CD14-positive monocyte (primary cell): ENCODE measurements around the gene TRAPPC14. TPM values are rescaled to one million over a fixed set of nuclear protein-coding genes. Genes with fewer than 3 reads are reported as not detected.
A peak's percentile ranks its signal among the peaks of the same experiment; 100 is the strongest.

Experiments
- DNase-seq, 3 donors: peaks; one replicate each; pipeline ENCODE4 v3.0.0-alpha.2; 2011 to 2022
- H2AFZ ChIP-seq: 2 replicates; pipeline ENCODE4 v1.6.0; 2012; ENCODE audit warnings: mild to moderate bottlenecking, low read depth, low read length, inconsistent platforms; ENCODE audit not compliant: insufficient read depth, poor library complexity, severe bottlenecking
- H3K27ac ChIP-seq, 2 donors: 1 replicate in 1 of 2; 2 replicates in 1 of 2; pipeline ENCODE4 v1.5.1; 2012 to 2013; ENCODE audit warnings: low read length in 2 of 2, control low read depth in 1 of 2, inconsistent platforms in 1 of 2, low read depth in 1 of 2, mild to moderate bottlenecking in 1 of 2
- H3K27me3 ChIP-seq, 2 donors: one replicate each; pipeline versions ENCODE4 v1.6.0 to v1.6.1; 2011 to 2013; ENCODE audit warnings: low read length in 2 of 2; ENCODE audit not compliant: control insufficient read depth in 2 of 2, insufficient read depth in 2 of 2
- H3K36me3 ChIP-seq, 2 donors: replicated peaks in 1 of 2; 1 replicate in 1 of 2; 2 replicates in 1 of 2; pipeline versions ENCODE4 v1.5.1 to v1.6.1; 2012 to 2013; ENCODE audit warnings: low read length in 2 of 2, control low read depth in 1 of 2, inconsistent platforms in 1 of 2, mild to moderate bottlenecking in 1 of 2; ENCODE audit not compliant: insufficient read depth in 2 of 2, control insufficient read depth in 1 of 2
- H3K4me1 ChIP-seq, 2 donors: 1 replicate in 1 of 2; 2 replicates in 1 of 2; pipeline versions ENCODE4 v1.5.1 to v1.6.1; 2012 to 2013; ENCODE audit warnings: low read length in 2 of 2, control low read depth in 1 of 2, inconsistent platforms in 1 of 2, mild to moderate bottlenecking in 1 of 2, moderate library complexity in 1 of 2; ENCODE audit not compliant: insufficient read depth in 2 of 2, control insufficient read depth in 1 of 2
- H3K4me2 ChIP-seq: replicated peaks from 2 replicates; pipeline ENCODE3; 2012; ENCODE audit warnings: low read length, moderate library complexity, mild to moderate bottlenecking; ENCODE audit not compliant: poor library complexity, severe bottlenecking; ENCODE audit errors: extremely low read depth
- H3K4me3 ChIP-seq, 3 experiments: fragments of 200-600 bp in 1 of 3; sonication (generic) in 1 of 3; replicated peaks in 1 of 3; 1 replicate in 2 of 3; 2 replicates in 1 of 3; pipeline ENCODE4 v1.5.1; 2011 to 2013; ENCODE audit warnings: low read length in 3 of 3, mild to moderate bottlenecking in 3 of 3, control low read depth in 2 of 3, low read depth in 2 of 3, inconsistent platforms in 1 of 3, moderate library complexity in 1 of 3
- H3K79me2 ChIP-seq: 2 replicates; pipeline ENCODE4 v1.6.0; 2012; ENCODE audit warnings: mild to moderate bottlenecking, control low read depth, inconsistent platforms, low read length, moderate library complexity; ENCODE audit not compliant: insufficient read depth
- H3K9ac ChIP-seq: 2 replicates; pipeline ENCODE4 v1.6.0; 2017; ENCODE audit warnings: low read length, mild to moderate bottlenecking; ENCODE audit not compliant: insufficient read depth, poor library complexity, severe bottlenecking
- H3K9me3 ChIP-seq, 2 donors: replicated peaks in 1 of 2; 1 replicate in 1 of 2; 2 replicates in 1 of 2; pipeline versions ENCODE4 v1.5.1 to v1.6.1; 2012 to 2013; ENCODE audit warnings: low read length in 2 of 2, control low read depth in 1 of 2; ENCODE audit not compliant: control insufficient read depth in 1 of 2, insufficient read depth in 1 of 2
- H4K20me1 ChIP-seq: 2 replicates; pipeline ENCODE4 v1.6.0; 2012; ENCODE audit warnings: mild to moderate bottlenecking, low read length, control low read depth, moderate library complexity; ENCODE audit not compliant: insufficient read depth
- H3K27ac Mint-ChIP-seq, 7 donors: one replicate each; pipeline ENCODE4 v1.8.0; 2020; ENCODE audit warnings: mild to moderate bottlenecking in 7 of 7, mixed read lengths in 7 of 7, moderate library complexity in 6 of 7, inconsistent platforms in 2 of 7
- H3K27me3 Mint-ChIP-seq, 3 donors: one replicate each; pipeline ENCODE4 v1.8.0; 2021 to 2022; ENCODE audit warnings: low read depth in 3 of 3, mild to moderate bottlenecking in 3 of 3, mixed read lengths in 3 of 3, moderate library complexity in 3 of 3, inconsistent platforms in 1 of 3
- H3K36me3 Mint-ChIP-seq, 2 donors: one replicate each; pipeline ENCODE4 v1.8.0; 2020; ENCODE audit warnings: mixed read lengths in 2 of 2, inconsistent platforms in 1 of 2, mild to moderate bottlenecking in 1 of 2
- H3K4me1 Mint-ChIP-seq: one replicate; pipeline ENCODE4 v1.8.0; 2020; ENCODE audit warnings: mild to moderate bottlenecking, mixed read lengths
- H3K4me3 Mint-ChIP-seq, 2 donors: one replicate each; pipeline ENCODE4 v1.8.0; 2020; ENCODE audit warnings: mild to moderate bottlenecking in 2 of 2, mixed read lengths in 2 of 2, moderate library complexity in 1 of 2
- H3K9me3 Mint-ChIP-seq, 7 donors: one replicate each; pipeline ENCODE4 v1.8.0; 2020 to 2022; ENCODE audit warnings: mixed read lengths in 7 of 7, mild to moderate bottlenecking in 6 of 7, moderate library complexity in 6 of 7, inconsistent platforms in 2 of 7
- WGBS: methylation state at CpG from one replicate; pipeline ENCODE4 v1.1.5; 2013; ENCODE audit warnings: missing lambda C conversion rate; ENCODE audit not compliant: insufficient coverage; 5-methylcytosine and 5-hydroxymethylcytosine counted together
- intact Hi-C, 2 donors: fragments of 100-400 bp; cut with micrococcal nuclease; formaldehyde crosslinking; loops; one replicate each; pipeline versions ENCODE4 v1.15.0 to v1.15.1; 2023
- polyA plus RNA-seq, 3 donors: library from polyadenylated mRNA; depleted of rRNA in 1 of 3; unstranded in 2 of 3; stranded (reverse) in 1 of 3; fragments of 300-500 nt in 2 of 3; fragments of >200 nt in 1 of 3; fragmentation: Illumina TruSeq in 2 of 3; gene quantifications; 1 replicate in 2 of 3; 2 replicates in 1 of 3; pipeline ENCODE4 v1.2.3, GENCODE V29; 2012 to 2021
- TF ChIP-seq, protein P1 (sequence below): fragments of 200-600 bp; IDR thresholded peaks from one replicate; pipeline ENCODE4 v1.8.0; 2022; ENCODE audit warnings: antibody characterized with exemption, mild to moderate bottlenecking

TRAPPC14 gene
- polyA plus RNA-seq, 3 donors: 1.0 to 38.4 (median 1.6) TPM

- Mint-ChIP-seq H3K27ac (peak overlapping the region in 2 of 7 donors; percentile 35 to 90), H3K27me3 (peaks cover 0 to 4% (median 1%) of the 10 kb centered on the region in 3 donors), H3K4me3 (no peak overlapping the region), H3K36me3 (peaks cover 41 to 62% of the 10 kb centered on the region in 2 donors), H3K9me3 (no peaks in the 10 kb centered on the region), H3K4me1 (peaks cover 65% of the 10 kb centered on the region)
- Histone ChIP-seq H3K9ac (no peak overlapping the region), H3K9me3 (no peaks in the 10 kb centered on the region), H3K27me3 (no peaks in the 10 kb centered on the region), H3K4me2 (peak overlapping the region; percentile 94), H3K4me1 (peaks cover 71 to 82% of the 10 kb centered on the region in 2 donors), H3K27ac (peak overlapping the region in 1 of 2 donors; percentile 22), H4K20me1 (peaks cover 55% of the 10 kb centered on the region), H2AFZ (no peak overlapping the region), H3K36me3 (peaks cover 36 to 38% of the 10 kb centered on the region in 2 donors), H3K79me2 (peaks cover 73% of the 10 kb centered on the region), H3K4me3 (peak overlapping the region in 1 of 3 experiments; percentile 95)
- intact Hi-C loops: no loop called here
- no peak for DNase-seq
- WGBS: 98% methylated on average over 19 of the region's 20 CpGs
- TF ChIP-seq, protein P1, sequence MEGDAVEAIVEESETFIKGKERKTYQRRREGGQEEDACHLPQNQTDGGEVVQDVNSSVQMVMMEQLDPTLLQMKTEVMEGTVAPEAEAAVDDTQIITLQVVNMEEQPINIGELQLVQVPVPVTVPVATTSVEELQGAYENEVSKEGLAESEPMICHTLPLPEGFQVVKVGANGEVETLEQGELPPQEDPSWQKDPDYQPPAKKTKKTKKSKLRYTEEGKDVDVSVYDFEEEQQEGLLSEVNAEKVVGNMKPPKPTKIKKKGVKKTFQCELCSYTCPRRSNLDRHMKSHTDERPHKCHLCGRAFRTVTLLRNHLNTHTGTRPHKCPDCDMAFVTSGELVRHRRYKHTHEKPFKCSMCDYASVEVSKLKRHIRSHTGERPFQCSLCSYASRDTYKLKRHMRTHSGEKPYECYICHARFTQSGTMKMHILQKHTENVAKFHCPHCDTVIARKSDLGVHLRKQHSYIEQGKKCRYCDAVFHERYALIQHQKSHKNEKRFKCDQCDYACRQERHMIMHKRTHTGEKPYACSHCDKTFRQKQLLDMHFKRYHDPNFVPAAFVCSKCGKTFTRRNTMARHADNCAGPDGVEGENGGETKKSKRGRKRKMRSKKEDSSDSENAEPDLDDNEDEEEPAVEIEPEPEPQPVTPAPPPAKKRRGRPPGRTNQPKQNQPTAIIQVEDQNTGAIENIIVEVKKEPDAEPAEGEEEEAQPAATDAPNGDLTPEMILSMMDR: no peak
Measured at GRCh38 chr7:100155553-100156317, 2.8 kb downstream of the TRAPPC14 start.

- H3K27ac Mint-ChIP-seq: peak overlapping the region in 4 of 7 donors; percentile 46 to 87 (median 78)
- no peaks in the 10 kb centered on the region for H3K27me3 ChIP-seq
- no peak overlapping the region for H3K4me3 Mint-ChIP-seq
- no peaks in the 10 kb centered on the region for H3K9me3 ChIP-seq
- no peak overlapping the region for H2AFZ ChIP-seq
- H3K79me2 ChIP-seq: peaks cover 82% of the 10 kb centered on the region
- H3K36me3 Mint-ChIP-seq: peaks cover 47 to 69% of the 10 kb centered on the region in 2 donors
- H3K27ac ChIP-seq: peak overlapping the region; percentile 30 to 51
- WGBS: 92% methylated on average over 27 of the region's 30 CpGs
- H3K4me2 ChIP-seq: no peak overlapping the region
- no peak overlapping the region for H3K9ac ChIP-seq
- H3K4me3 ChIP-seq: no peak overlapping the region
- H3K4me1 ChIP-seq: peaks cover 79 to 90% of the 10 kb centered on the region in 2 donors
- DNase-seq: no peak
- H3K27me3 Mint-ChIP-seq: peaks cover 0 to 1% (median 0%) of the 10 kb centered on the region in 3 donors
- peaks cover 55% of the 10 kb centered on the region for H4K20me1 ChIP-seq
- peaks cover 73% of the 10 kb centered on the region for H3K4me1 Mint-ChIP-seq
- intact Hi-C loops: no loop called here
- no peaks in the 10 kb centered on the region for H3K9me3 Mint-ChIP-seq
- H3K36me3 ChIP-seq: peaks cover 36 to 38% of the 10 kb centered on the region in 2 donors
- TF ChIP-seq, protein P1: no peak
Measured at GRCh38 chr7:100154651-100155491, 3.7 kb downstream of the TRAPPC14 start.
